SU-DHL-6 (cell line): ENCODE measurements around the gene TBX19.

Source experiments
- H2AFZ ChIP-seq: fragments of 200-600 bp; sonication (generic); 2 replicates; pipeline ENCODE4 v1.6.1; 2014; ENCODE audit warnings: low read depth, mild to moderate bottlenecking, moderate library complexity, mixed read lengths, antibody characterized with exemption, low read length; ENCODE audit not compliant: severe bottlenecking
- H3F3A ChIP-seq: fragments of 200-600 bp; shearing (Covaris generic); 2 replicates; pipeline ENCODE4 v1.6.0; 2016; ENCODE audit warnings: antibody characterized with exemption, mild to moderate bottlenecking; ENCODE audit not compliant: insufficient read depth
- H3K27ac ChIP-seq: fragments of 200-600 bp; sonication (generic); 2 replicates; pipeline ENCODE4 v1.5.1; 2016; ENCODE audit warnings: low read depth, mild to moderate bottlenecking, low read length, moderate library complexity, mixed read lengths
- H3K27me3 ChIP-seq: fragments of 200-600 bp; sonication (generic), shearing (Covaris generic); 2 replicates; pipeline ENCODE4 v1.6.0; 2014; ENCODE audit warnings: mild to moderate bottlenecking, low read length
- H3K36me3 ChIP-seq: fragments of 200-600 bp; sonication (generic); 2 replicates; pipeline ENCODE4 v1.6.1; 2014; ENCODE audit warnings: mild to moderate bottlenecking, low read length, mixed read lengths
- H3K4me2 ChIP-seq: fragments of 300-600, 200-600 bp; shearing (Covaris generic), sonication (generic); 2 replicates; pipeline ENCODE4 v1.6.0; 2014; ENCODE audit warnings: low read length, low read depth, mild to moderate bottlenecking; ENCODE audit not compliant: poor library complexity, severe bottlenecking
- H3K4me3 ChIP-seq: fragments of 200-600 bp; sonication (generic); 2 replicates; pipeline ENCODE4 v1.5.1; 2014; ENCODE audit warnings: antibody characterized with exemption, low read length, mild to moderate bottlenecking, mixed read lengths; ENCODE audit not compliant: insufficient read depth, poor library complexity, severe bottlenecking
- H3K79me2 ChIP-seq: fragments of 200-600 bp; sonication (generic); 2 replicates; pipeline ENCODE4 v1.6.1; 2014; ENCODE audit warnings: mild to moderate bottlenecking, low read length, moderate library complexity; ENCODE audit not compliant: insufficient read depth
- H3K9ac ChIP-seq: fragments of 200-600 bp; sonication (generic); 2 replicates; pipeline ENCODE4 v1.7.0; 2014; ENCODE audit warnings: mild to moderate bottlenecking, low read length
- H3K9me2 ChIP-seq: fragments of 200-600 bp; sonication (generic); replicated peaks from 2 replicates; pipeline ENCODE4 v1.6.1; 2014; ENCODE audit warnings: low read length; ENCODE audit not compliant: insufficient read depth
- H3K9me3 ChIP-seq: fragments of 200-600 bp; sonication (generic); 2 replicates; pipeline ENCODE4 v1.6.1; 2014; ENCODE audit warnings: low read length, mixed read lengths; ENCODE audit not compliant: insufficient read depth
- H4K20me1 ChIP-seq: fragments of 200-600 bp; sonication (generic); 2 replicates; pipeline ENCODE4 v1.6.1; 2014; ENCODE audit warnings: low read depth, mild to moderate bottlenecking, antibody characterized with exemption, low read length, moderate library complexity, mixed read lengths
- CTCF ChIP-seq: fragments of 200-600 bp; sonication (generic); IDR thresholded peaks from one replicate; pipeline ENCODE4 v1.5.1; 2017; ENCODE audit warnings: antibody characterized with exemption, mild to moderate bottlenecking, low read length, moderate library complexity; ENCODE audit not compliant: insufficient read depth, poor library complexity, severe bottlenecking
- EZH2phosphoT487 ChIP-seq: fragments of 200-600 bp; sonication (generic), shearing (Covaris generic); conservative IDR thresholded peaks from 2 replicates; pipeline ENCODE4 v1.6.1; 2018; ENCODE audit warnings: mild to moderate bottlenecking, antibody characterized with exemption, low read length, moderate library complexity, mixed read lengths

TBX19 gene

GRCh38 chr1:168343566-168343965 is 62.9 kb downstream of the TBX19 start:
- H3K79me2 ChIP-seq = no peaks in the 10 kb centered on the region
- H3F3A ChIP-seq = no peaks in the 10 kb centered on the region
- no peaks in the 10 kb centered on the region for H3K9me2 ChIP-seq
- no peaks in the 10 kb centered on the region for H3K27me3 ChIP-seq
- H3K9me3 ChIP-seq = no peaks in the 10 kb centered on the region
- no peak overlapping the region for H3K27ac ChIP-seq
- no peaks in the 10 kb centered on the region for H4K20me1 ChIP-seq
- H3K4me3 ChIP-seq = no peak overlapping the region
- H2AFZ ChIP-seq = no peak overlapping the region
- H3K36me3 ChIP-seq = no peaks in the 10 kb centered on the region
- no peak overlapping the region for H3K9ac ChIP-seq
- TF ChIP-seq EZH2phosphoT487 (no peak), CTCF (no peak)
- no peak overlapping the region for H3K4me2 ChIP-seq

GRCh38 chr1:168344517-168344916 is 63.8 kb downstream of the TBX19 start:
- Histone ChIP-seq H3K9ac (no peak overlapping the region), H3K4me3 (no peak overlapping the region), H3K36me3 (no peaks in the 10 kb centered on the region), H2AFZ (no peak overlapping the region), H3K79me2 (no peaks in the 10 kb centered on the region), H3K9me3 (no peaks in the 10 kb centered on the region), H3K27ac (no peak overlapping the region), H3F3A (no peaks in the 10 kb centered on the region), H3K4me2 (no peak overlapping the region), H3K27me3 (no peaks in the 10 kb centered on the region), H3K9me2 (no peaks in the 10 kb centered on the region), H4K20me1 (no peaks in the 10 kb centered on the region)
- TF ChIP-seq CTCF (no peak), EZH2phosphoT487 (no peak)

- no peak overlapping the region for H2AFZ ChIP-seq
- no peak overlapping the region for H3K9ac ChIP-seq
- H3F3A ChIP-seq = no peaks in the 10 kb centered on the region
- no peak overlapping the region for H3K4me3 ChIP-seq
- H3K79me2 ChIP-seq = no peaks in the 10 kb centered on the region
- H3K36me3 ChIP-seq = no peaks in the 10 kb centered on the region
- TF ChIP-seq EZH2phosphoT487 (no peak), CTCF (no peak)
- no peak overlapping the region for H3K4me2 ChIP-seq
- H3K27ac ChIP-seq = no peak overlapping the region
- H3K27me3 ChIP-seq = no peaks in the 10 kb centered on the region
- no peaks in the 10 kb centered on the region for H3K9me3 ChIP-seq
- no peaks in the 10 kb centered on the region for H3K9me2 ChIP-seq
- H4K20me1 ChIP-seq = no peaks in the 10 kb centered on the region
Measured at GRCh38 chr1:168345939-168346338, 65.3 kb downstream of the TBX19 start.
